Measurements from ENCODE around the gene KLC4.

- TF ChIP-seq POLR2A (IDR thresholded peaks at IDR 0.05) (no peak), CTCF (IDR thresholded peaks at IDR 0.05) (no peak)
Measured at GRCh38 chr6:43097502-43097901, 38.1 kb downstream of the KLC4 start.

Data from right lobe of liver (tissue), 4 donors.